HepG2 (cell line): Measurements from ENCODE around the gene NAV2. TPM values are rescaled to one million over a fixed set of nuclear protein-coding genes. Genes with fewer than 3 reads are reported as not detected.

Experiments used
- ATM ChIP-seq: fragments of 450-650 bp; IDR thresholded peaks from 2 replicates; pipeline ENCODE4 v1.7.1; 2017; ENCODE audit warnings: mild to moderate bottlenecking, borderline replicate concordance
- BATF2 ChIP-seq: sonication (generic); formaldehyde crosslinking; IDR thresholded peaks from 2 replicates; pipeline ENCODE4 v1.8.0; 2022; ENCODE audit warnings: mild to moderate bottlenecking, missing genetic modification reagents, moderate library complexity
- E2F1 ChIP-seq: sonication (generic); formaldehyde crosslinking; IDR thresholded peaks from 2 replicates; pipeline ENCODE4 v1.5.0; 2020; ENCODE audit warnings: missing genetic modification reagents
- E2F5 ChIP-seq: sonication (generic); formaldehyde crosslinking; conservative IDR thresholded peaks from 2 replicates; pipeline ENCODE4 v1.4.0; 2020; ENCODE audit warnings: missing genetic modification reagents
- FOXP4 ChIP-seq: sonication (generic); formaldehyde crosslinking; IDR thresholded peaks from 2 replicates; pipeline ENCODE4 v1.4.0; 2020; ENCODE audit warnings: missing genetic modification reagents
- IRX3 ChIP-seq: sonication (generic); formaldehyde crosslinking; IDR thresholded peaks from 2 replicates; pipeline ENCODE4 v1.8.1; 2023; ENCODE audit warnings: mild to moderate bottlenecking, low read depth, missing genetic modification reagents, borderline replicate concordance
- ISL2 ChIP-seq: sonication (generic); formaldehyde crosslinking; IDR thresholded peaks from 2 replicates; pipeline ENCODE4 v1.5.0; 2020; ENCODE audit warnings: missing genetic modification reagents
- ISX ChIP-seq: sonication (generic); formaldehyde crosslinking; conservative IDR thresholded peaks from 2 replicates; pipeline ENCODE4 v1.5.0; 2020; ENCODE audit warnings: missing genetic modification reagents
- JUNB ChIP-seq: sonication (generic); formaldehyde crosslinking; IDR thresholded peaks from 2 replicates; pipeline ENCODE4 v1.8.0; 2022; ENCODE audit warnings: missing genetic modification reagents, mild to moderate bottlenecking, borderline replicate concordance
- KAT7 ChIP-seq: IDR thresholded peaks from 2 replicates; pipeline ENCODE4 v1.6.1; 2018; ENCODE audit warnings: borderline replicate concordance, missing compliant biosample characterization
- MAFF ChIP-seq: IDR thresholded peaks from 2 replicates; pipeline ENCODE4 v1.6.1; 2011; ENCODE audit warnings: low read depth, low read length, improper control_type of control experiment
- NR1H2 ChIP-seq: sonication (generic); formaldehyde crosslinking; IDR thresholded peaks from 2 replicates; pipeline ENCODE4 v1.8.1; 2022; ENCODE audit warnings: low read depth, missing genetic modification reagents, borderline replicate concordance
- RAD51 ChIP-seq: fragments of 450-650 bp; IDR thresholded peaks from 2 replicates; pipeline ENCODE4 v1.6.1; 2016; ENCODE audit warnings: borderline replicate concordance
- RELA ChIP-seq: sonication (generic); formaldehyde crosslinking; IDR thresholded peaks from 2 replicates; pipeline ENCODE4 v1.4.0; 2020; ENCODE audit warnings: missing genetic modification reagents
- SMC3 ChIP-seq: IDR thresholded peaks from 2 replicates; pipeline ENCODE4 v1.6.1; 2011; ENCODE audit warnings: low read length, improper control_type of control experiment
- SYNCRIP ChIP-seq: fragments of 200-400 bp; formaldehyde crosslinking; IDR thresholded peaks from 2 replicates; pipeline ENCODE4 v1.6.1; 2018; ENCODE audit warnings: mild to moderate bottlenecking, low read depth, low read length; ENCODE audit not compliant: insufficient read depth
- ZNF224 ChIP-seq: sonication (generic); formaldehyde crosslinking; IDR thresholded peaks from 2 replicates; pipeline ENCODE4 v1.5.0; 2020; ENCODE audit warnings: mild to moderate bottlenecking, missing genetic modification reagents
- ZNF557 ChIP-seq: sonication (generic); formaldehyde crosslinking; IDR thresholded peaks from 2 replicates; pipeline ENCODE4 v1.4.0; 2020; ENCODE audit warnings: missing genetic modification reagents
- ZNF619 ChIP-seq: sonication (generic); formaldehyde crosslinking; IDR thresholded peaks from 2 replicates; pipeline ENCODE4 v1.4.0; 2020; ENCODE audit warnings: mild to moderate bottlenecking, missing genetic modification reagents
- ZNF672 ChIP-seq: sonication (generic); formaldehyde crosslinking; IDR thresholded peaks from 2 replicates; pipeline ENCODE4 v1.8.1; 2022; ENCODE audit warnings: missing genetic modification reagents
- ZNF773 ChIP-seq: sonication (generic); formaldehyde crosslinking; IDR thresholded peaks from 2 replicates; pipeline ENCODE4 v1.4.0; 2020; ENCODE audit warnings: missing genetic modification reagents, borderline replicate concordance
- polyA plus RNA-seq, 8 experiments: library from polyadenylated mRNA; depleted of rRNA in 3 of 8; stranded (reverse) in 7 of 8; unstranded in 1 of 8; fragments of >200 nt; fragmentation: Illumina TruSeq in 4 of 8; extraction: Trizol in 4 of 8; gene quantifications; 2 replicates each; pipeline versions ENCODE4 v1.2.1 to v1.2.3, GENCODE V29; 2011 to 2016; ENCODE audit warnings: low read depth in 4 of 8, missing spikeins in 1 of 8, mixed read lengths in 1 of 8; ENCODE audit not compliant: insufficient read depth in 1 of 8
- total RNA-seq, 5 experiments: library from RNA; depleted of rRNA; stranded (reverse); fragments of >200 nt; fragmentation: Illumina TruSeq; extraction: Trizol; gene quantifications; 2 replicates each; pipeline ENCODE4 v1.2.3, GENCODE V29; 2016; ENCODE audit warnings: low read depth in 1 of 5
- TF ChIP-seq, protein P1 (sequence below): sonication (generic); formaldehyde crosslinking; IDR thresholded peaks from 2 replicates; pipeline ENCODE4 v1.4.0; 2020; ENCODE audit warnings: mild to moderate bottlenecking, low read depth, missing genetic modification reagents

Gene NAV2
- total and polyA plus RNA-seq, 2 of the 13 experiments (the other 11 are each of a cell fraction or from before 2014, with no cell fraction given) = 9.3 to 34.6 TPM

GRCh38 chr11:19978668-19979518 is 266.3 kb downstream of the NAV2 start (continued):
- TF ChIP-seq ISL2 = peak; percentile 63; the same call in 1 of the 2 replicates
- TF ChIP-seq ZNF619 (CRISPR knock-in tag) = no peak
- no peak for TF ChIP-seq ZNF224 (CRISPR knock-in tag)
- no peak for TF ChIP-seq IRX3
- peak; percentile 83 for TF ChIP-seq FOXP4 (CRISPR knock-in tag)
- TF ChIP-seq ZNF773 (CRISPR knock-in tag) = no peak
- peak; percentile 31; the same call in 1 of the 2 replicates for TF ChIP-seq SMC3
- no peak for TF ChIP-seq MAFF
- no peak for TF ChIP-seq SYNCRIP
- TF ChIP-seq JUNB (CRISPR knock-in tag) = peak; percentile 90; the same call in 1 of the 2 replicates
- no peak for TF ChIP-seq E2F5
- no peak for TF ChIP-seq RAD51
- TF ChIP-seq KAT7 (CRISPR knock-in tag) = peak; percentile 63; the same call in 1 of the 2 replicates
- no peak for TF ChIP-seq ATM
- no peak for TF ChIP-seq BATF2
- TF ChIP-seq E2F1 (CRISPR knock-in tag) = no peak
- no peak for TF ChIP-seq RELA (CRISPR knock-in tag)
- TF ChIP-seq, protein P1, sequence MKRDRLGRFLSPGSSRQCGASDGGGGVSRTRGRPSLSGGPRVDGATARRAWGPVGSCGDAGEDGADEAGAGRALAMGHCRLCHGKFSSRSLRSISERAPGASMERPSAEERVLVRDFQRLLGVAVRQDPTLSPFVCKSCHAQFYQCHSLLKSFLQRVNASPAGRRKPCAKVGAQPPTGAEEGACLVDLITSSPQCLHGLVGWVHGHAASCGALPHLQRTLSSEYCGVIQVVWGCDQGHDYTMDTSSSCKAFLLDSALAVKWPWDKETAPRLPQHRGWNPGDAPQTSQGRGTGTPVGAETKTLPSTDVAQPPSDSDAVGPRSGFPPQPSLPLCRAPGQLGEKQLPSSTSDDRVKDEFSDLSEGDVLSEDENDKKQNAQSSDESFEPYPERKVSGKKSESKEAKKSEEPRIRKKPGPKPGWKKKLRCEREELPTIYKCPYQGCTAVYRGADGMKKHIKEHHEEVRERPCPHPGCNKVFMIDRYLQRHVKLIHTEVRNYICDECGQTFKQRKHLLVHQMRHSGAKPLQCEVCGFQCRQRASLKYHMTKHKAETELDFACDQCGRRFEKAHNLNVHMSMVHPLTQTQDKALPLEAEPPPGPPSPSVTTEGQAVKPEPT (CRISPR knock-in tag) = no peak
- no peak for TF ChIP-seq ZNF672 (CRISPR knock-in tag)
- TF ChIP-seq NR1H2 = no peak
- no peak for TF ChIP-seq ISX (CRISPR knock-in tag)
- no peak for TF ChIP-seq ZNF557 (CRISPR knock-in tag)
